Lung microvascular endothelial cell (primary cell): ENCODE measurements around the gene C19orf47. TPM values are rescaled to one million over a fixed set of nuclear protein-coding genes. Genes with fewer than 3 reads are reported as not detected.

ENCODE experiments used
- DNase-seq, 2 donors: peaks; one replicate each; pipeline versions ENCODE4 v3.0.0 to v3.0.0-alpha.2; 2010; ENCODE audit warnings: low read depth in 2 of 2
- total RNA-seq: library from RNA; depleted of rRNA; stranded (reverse); fragments of >200 nt; gene quantifications from 2 replicates; pipeline ENCODE4 v1.2.1, GENCODE V29; 2014

Gene C19orf47
- total RNA-seq = 4.1 and 6.5 TPM in 2 replicates

- peak; percentile 100 for DNase-seq
Observed at GRCh38 chr19:40348125-40348913, at the start of gene C19orf47, which contains the start of gene PLD3. Gene C19orf47, minus strand, starts transcription at chr19:40348397. Its CDS starts 6,540 bp downstream, at chr19:40341857. Gene PLD3, plus strand, starts transcription at chr19:40348695. Its CDS starts 17,789 bp downstream, at chr19:40366484.

GRCh38 chr19:40397568-40397906, 49.3 kb upstream of the C19orf47 start:
- DNase-seq = no peak

- DNase-seq = no peak
Observed at GRCh38 chr19:40396886-40397567, 48.8 kb upstream of the C19orf47 start.

- DNase-seq = no peak
Observed at GRCh38 chr19:40395956-40396355, 47.8 kb upstream of the C19orf47 start.

- DNase-seq = no peak
Observed at GRCh38 chr19:40394816-40395210, 46.6 kb upstream of the C19orf47 start.

- DNase-seq = no peak
Observed at GRCh38 chr19:40393894-40394815, 46.0 kb upstream of the C19orf47 start.

- DNase-seq = peak; percentile 20 to 31
Observed at GRCh38 chr19:40392894-40393517, 44.8 kb upstream of the C19orf47 start.

- DNase-seq = no peak
Observed at GRCh38 chr19:40392123-40392522, 43.9 kb upstream of the C19orf47 start.

- no peak for DNase-seq
Observed at GRCh38 chr19:40390084-40390742, 42.0 kb upstream of the C19orf47 start, which contains the start of gene HIPK4. Gene HIPK4, minus strand, starts transcription at chr19:40390181. Its CDS starts 279 bp downstream, at chr19:40389902.

- DNase-seq = no peak
Observed at GRCh38 chr19:40389404-40390083, 41.3 kb upstream of the C19orf47 start.

GRCh38 chr19:40388481-40388880, 40.3 kb upstream of the C19orf47 start:
- no peak for DNase-seq

GRCh38 chr19:40387155-40387554, 39.0 kb upstream of the C19orf47 start:
- DNase-seq = no peak

GRCh38 chr19:40383668-40384248, 35.6 kb upstream of the C19orf47 start:
- no peak for DNase-seq

- peak in 1 of 2 donors; percentile 19 for DNase-seq
Observed at GRCh38 chr19:40381321-40381720, 33.1 kb upstream of the C19orf47 start.

- DNase-seq = no peak
Observed at GRCh38 chr19:40380199-40381037, 32.2 kb upstream of the C19orf47 start.

- no peak for DNase-seq
Observed at GRCh38 chr19:40379446-40380198, 31.4 kb upstream of the C19orf47 start.

- DNase-seq = no peak
Observed at GRCh38 chr19:40378509-40378908, 30.3 kb upstream of the C19orf47 start.

- no peak for DNase-seq
Observed at GRCh38 chr19:40377876-40378385, 29.7 kb upstream of the C19orf47 start.
